Fibroblast of skin of back (primary cell): ENCODE data around the gene AGPAT3.
"Not testable (repeated sequence)": the region's sequence is repeated elsewhere in the genome, so short reads cannot be mapped to it uniquely, and the experiment has no call there.

Source experiments
- DNase-seq: peaks from one replicate; pipeline ENCODE4 v3.0.0-alpha.2; 2013

The AGPAT3 gene

GRCh38 chr21:43884861-43885417 lies 19.9 kb downstream of the AGPAT3 start:
- no peak for DNase-seq

- no peak for DNase-seq
Observed at GRCh38 chr21:43885721-43886120, 20.7 kb downstream of the AGPAT3 start.

- DNase-seq: no peak
Observed at GRCh38 chr21:43886565-43886964, 21.5 kb downstream of the AGPAT3 start.

- DNase-seq: no peak
Observed at GRCh38 chr21:43889069-43889468, 24.0 kb downstream of the AGPAT3 start.

- no peak for DNase-seq
Observed at GRCh38 chr21:43890042-43890441, 25.0 kb downstream of the AGPAT3 start.

- no peak for DNase-seq
Observed at GRCh38 chr21:43892334-43892733, 27.3 kb downstream of the AGPAT3 start.

- no peak for DNase-seq
Observed at GRCh38 chr21:43892984-43893535, 28.0 kb downstream of the AGPAT3 start.

GRCh38 chr21:43893536-43894205 lies 28.6 kb downstream of the AGPAT3 start:
- no peak for DNase-seq

GRCh38 chr21:43894206-43894577 lies 29.2 kb downstream of the AGPAT3 start:
- no peak for DNase-seq

GRCh38 chr21:43895196-43895595 lies 30.2 kb downstream of the AGPAT3 start:
- no peak for DNase-seq

GRCh38 chr21:43896696-43897299 lies 31.8 kb downstream of the AGPAT3 start:
- DNase-seq: not testable (repeated sequence)

- no peak for DNase-seq
Observed at GRCh38 chr21:43899307-43900077, 34.5 kb downstream of the AGPAT3 start.

GRCh38 chr21:43900078-43900385 lies 35.0 kb downstream of the AGPAT3 start:
- DNase-seq: no peak

GRCh38 chr21:43900690-43901089 lies 35.7 kb downstream of the AGPAT3 start:
- no peak for DNase-seq

GRCh38 chr21:43902441-43902840 lies 37.4 kb downstream of the AGPAT3 start:
- DNase-seq: no peak

- no peak for DNase-seq
Observed at GRCh38 chr21:43903451-43904091, 38.5 kb downstream of the AGPAT3 start.

- DNase-seq: no peak
Observed at GRCh38 chr21:43904331-43904781, 39.3 kb downstream of the AGPAT3 start.

GRCh38 chr21:43905726-43906455 lies 40.9 kb downstream of the AGPAT3 start:
- no peak for DNase-seq

- no peak for DNase-seq
Observed at GRCh38 chr21:43906585-43907370, 41.8 kb downstream of the AGPAT3 start.

GRCh38 chr21:43907751-43908150 lies 42.7 kb downstream of the AGPAT3 start:
- DNase-seq: no peak

- no peak for DNase-seq
Observed at GRCh38 chr21:43908167-43908566, 43.1 kb downstream of the AGPAT3 start.
